Endodermal cell (in vitro differentiated cells): ENCODE measurements around the gene ARHGAP42. TPM values are rescaled to one million over a fixed set of nuclear protein-coding genes. Genes with fewer than 3 reads are reported as not detected.

Experiments
- DNase-seq: peaks from one replicate; pipeline ENCODE4 v3.0.0-alpha.2; 2017
- H3K27ac ChIP-seq: 2 replicates; pipeline ENCODE4 v1.5.1; 2013; ENCODE audit warnings: mild to moderate bottlenecking, low read depth, low read length, moderate library complexity
- H3K27me3 ChIP-seq: 2 replicates; pipeline ENCODE4 v1.6.1; 2013; ENCODE audit warnings: mild to moderate bottlenecking, low read length, moderate library complexity; ENCODE audit not compliant: insufficient read depth, control insufficient read depth, poor library complexity, severe bottlenecking
- H3K36me3 ChIP-seq: 2 replicates; pipeline ENCODE4 v1.7.0; 2013; ENCODE audit warnings: mild to moderate bottlenecking, low read length, moderate library complexity; ENCODE audit not compliant: control insufficient read depth, insufficient read depth
- H3K4me1 ChIP-seq: one replicate; pipeline ENCODE4 v1.7.0; 2013; ENCODE audit warnings: low read length; ENCODE audit not compliant: control insufficient read depth, insufficient read depth
- H3K4me3 ChIP-seq: 2 replicates; pipeline ENCODE4 v1.5.1; 2013; ENCODE audit warnings: mild to moderate bottlenecking, low read length, moderate library complexity
- H3K9ac ChIP-seq: 2 replicates; pipeline ENCODE4 v1.6.1; 2013; ENCODE audit warnings: mild to moderate bottlenecking, low read length, moderate library complexity; ENCODE audit not compliant: poor library complexity, severe bottlenecking; ENCODE audit errors: extremely low read depth
- H3K9me3 ChIP-seq: 2 replicates; pipeline ENCODE4 v1.6.1; 2013; ENCODE audit warnings: mild to moderate bottlenecking, low read length, moderate library complexity; ENCODE audit not compliant: control insufficient read depth
- H3K27ac Mint-ChIP-seq: 2 replicates; pipeline ENCODE4 v1.8.0; 2020; ENCODE audit warnings: mixed read lengths
- H3K27me3 Mint-ChIP-seq: 2 replicates; pipeline ENCODE4 v1.8.0; 2021; ENCODE audit warnings: mild to moderate bottlenecking, mixed read lengths; ENCODE audit not compliant: insufficient read depth
- H3K36me3 Mint-ChIP-seq: 2 replicates; pipeline ENCODE4 v1.8.0; 2020; ENCODE audit warnings: low read depth, mixed read lengths
- H3K4me1 Mint-ChIP-seq: 2 replicates; pipeline ENCODE4 v1.8.0; 2020; ENCODE audit warnings: mixed read lengths
- H3K4me3 Mint-ChIP-seq: 2 replicates; pipeline ENCODE4 v1.8.0; 2020; ENCODE audit warnings: mild to moderate bottlenecking, moderate library complexity, mixed read lengths
- H3K9me3 Mint-ChIP-seq: 2 replicates; pipeline ENCODE4 v1.8.0; 2020; ENCODE audit warnings: mild to moderate bottlenecking, mixed read lengths
- WGBS, 2 experiments: methylation state at CpG; one replicate each; pipeline versions ENCODE4 v1.1.5 to v1.1.7; 2013; ENCODE audit warnings: missing lambda C conversion rate in 2 of 2, mixed read lengths in 1 of 2; ENCODE audit not compliant: insufficient coverage in 1 of 2, insufficient read length in 1 of 2; 5-methylcytosine and 5-hydroxymethylcytosine counted together
- total RNA-seq, 2 donors: library from RNA; stranded (reverse); fragmentation: NEBNext Ultra II Directional in 1 of 2; extraction: Animal tissue kit (Norgen Biotek cat#: 25700) in 1 of 2; gene quantifications; 2 replicates in 1 of 2; 3 replicates in 1 of 2; pipeline ENCODE4 v1.2.1, GENCODE V29; 2021
- TF ChIP-seq, protein P1 (sequence below): fragments of 200-600 bp; sonication (generic); conservative IDR thresholded peaks from 2 replicates; pipeline ENCODE4 v1.5.0; 2021; ENCODE audit warnings: antibody characterized with exemption, mild to moderate bottlenecking

ARHGAP42 gene
- total RNA-seq, 2 donors from 2014 or later, result 164 to 176 TPM

DNA sequence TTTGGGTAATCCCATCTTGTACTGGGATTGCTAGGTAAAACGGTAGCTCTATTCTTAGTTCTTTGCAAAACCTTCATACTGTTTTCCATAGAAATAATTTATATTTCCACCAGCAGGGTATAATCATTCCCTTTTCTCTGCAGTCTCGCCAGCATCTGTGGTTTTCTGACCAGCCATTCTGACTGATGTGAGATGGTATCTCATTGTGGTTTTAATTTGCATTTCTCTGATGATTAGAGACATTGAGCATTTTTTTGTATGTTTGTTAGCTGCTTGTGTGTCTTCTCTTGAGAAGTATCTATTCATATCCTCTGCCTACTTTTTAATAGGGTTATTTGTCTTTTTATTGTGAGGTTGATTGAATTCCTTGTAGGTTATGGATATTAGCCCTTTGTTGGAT, 221.7 kb downstream of the ARHGAP42 start:
- H3K9me3 ChIP-seq, result no peaks in the 10 kb centered on the region
- no peak overlapping the region for H3K4me3 ChIP-seq
- no peaks in the 10 kb centered on the region for H3K4me1 ChIP-seq
- peaks cover 31% of the 10 kb centered on the region for H3K36me3 ChIP-seq
- DNase-seq, result no peak
- no peaks in the 10 kb centered on the region for H3K27me3 Mint-ChIP-seq
- no peak overlapping the region for H3K4me3 Mint-ChIP-seq
- no peaks in the 10 kb centered on the region for H3K4me1 Mint-ChIP-seq
- H3K27ac Mint-ChIP-seq, result no peak overlapping the region
- WGBS, 2 experiments, result 80 to 100% methylated on average over 1 to 2 of the region's 2 CpGs
- H3K9me3 Mint-ChIP-seq, result no peaks in the 10 kb centered on the region
- TF ChIP-seq, protein P1, sequence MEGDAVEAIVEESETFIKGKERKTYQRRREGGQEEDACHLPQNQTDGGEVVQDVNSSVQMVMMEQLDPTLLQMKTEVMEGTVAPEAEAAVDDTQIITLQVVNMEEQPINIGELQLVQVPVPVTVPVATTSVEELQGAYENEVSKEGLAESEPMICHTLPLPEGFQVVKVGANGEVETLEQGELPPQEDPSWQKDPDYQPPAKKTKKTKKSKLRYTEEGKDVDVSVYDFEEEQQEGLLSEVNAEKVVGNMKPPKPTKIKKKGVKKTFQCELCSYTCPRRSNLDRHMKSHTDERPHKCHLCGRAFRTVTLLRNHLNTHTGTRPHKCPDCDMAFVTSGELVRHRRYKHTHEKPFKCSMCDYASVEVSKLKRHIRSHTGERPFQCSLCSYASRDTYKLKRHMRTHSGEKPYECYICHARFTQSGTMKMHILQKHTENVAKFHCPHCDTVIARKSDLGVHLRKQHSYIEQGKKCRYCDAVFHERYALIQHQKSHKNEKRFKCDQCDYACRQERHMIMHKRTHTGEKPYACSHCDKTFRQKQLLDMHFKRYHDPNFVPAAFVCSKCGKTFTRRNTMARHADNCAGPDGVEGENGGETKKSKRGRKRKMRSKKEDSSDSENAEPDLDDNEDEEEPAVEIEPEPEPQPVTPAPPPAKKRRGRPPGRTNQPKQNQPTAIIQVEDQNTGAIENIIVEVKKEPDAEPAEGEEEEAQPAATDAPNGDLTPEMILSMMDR, result no peak
- H3K27ac ChIP-seq, result no peak overlapping the region
- H3K9ac ChIP-seq, result no peak overlapping the region
- H3K27me3 ChIP-seq, result no peaks in the 10 kb centered on the region
- peaks cover 37% of the 10 kb centered on the region for H3K36me3 Mint-ChIP-seq

DNA sequence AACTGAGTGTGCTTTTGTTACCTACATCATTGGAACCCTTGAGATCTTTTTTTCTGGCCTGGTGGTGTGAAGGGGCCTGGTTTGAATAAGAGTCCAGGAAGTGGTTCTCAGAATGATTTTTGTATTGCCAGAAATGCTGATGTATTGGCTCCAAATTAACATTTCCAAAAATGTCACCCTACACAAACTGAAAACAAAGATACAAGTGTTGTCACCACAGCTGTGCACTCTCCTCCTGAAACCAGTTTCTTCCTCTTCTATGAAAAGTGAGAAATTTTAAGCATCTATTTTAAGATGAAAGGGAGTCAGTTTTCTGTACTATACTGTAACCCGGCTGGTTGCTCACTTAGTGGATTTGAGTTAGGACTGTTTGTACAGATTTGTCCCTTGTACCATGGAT, 223.7 kb downstream of the ARHGAP42 start:
- 95% methylated on average over 1 of the region's 1 CpG; no CpG with 5 or more reads in 1 of the 2 experiments for WGBS, 2 experiments
- no peaks in the 10 kb centered on the region for H3K4me1 Mint-ChIP-seq
- DNase-seq, result no peak
- H3K27me3 Mint-ChIP-seq, result no peaks in the 10 kb centered on the region
- TF ChIP-seq, protein P1, result no peak
- peaks cover 42% of the 10 kb centered on the region for H3K36me3 Mint-ChIP-seq
- Histone ChIP-seq H3K9me3 (no peaks in the 10 kb centered on the region), H3K27me3 (no peaks in the 10 kb centered on the region), H3K4me3 (no peak overlapping the region), H3K36me3 (peaks cover 49% of the 10 kb centered on the region), H3K9ac (no peak overlapping the region), H3K27ac (no peak overlapping the region), H3K4me1 (no peaks in the 10 kb centered on the region)
- no peaks in the 10 kb centered on the region for H3K9me3 Mint-ChIP-seq
- no peak overlapping the region for H3K27ac Mint-ChIP-seq
- no peak overlapping the region for H3K4me3 Mint-ChIP-seq

DNA sequence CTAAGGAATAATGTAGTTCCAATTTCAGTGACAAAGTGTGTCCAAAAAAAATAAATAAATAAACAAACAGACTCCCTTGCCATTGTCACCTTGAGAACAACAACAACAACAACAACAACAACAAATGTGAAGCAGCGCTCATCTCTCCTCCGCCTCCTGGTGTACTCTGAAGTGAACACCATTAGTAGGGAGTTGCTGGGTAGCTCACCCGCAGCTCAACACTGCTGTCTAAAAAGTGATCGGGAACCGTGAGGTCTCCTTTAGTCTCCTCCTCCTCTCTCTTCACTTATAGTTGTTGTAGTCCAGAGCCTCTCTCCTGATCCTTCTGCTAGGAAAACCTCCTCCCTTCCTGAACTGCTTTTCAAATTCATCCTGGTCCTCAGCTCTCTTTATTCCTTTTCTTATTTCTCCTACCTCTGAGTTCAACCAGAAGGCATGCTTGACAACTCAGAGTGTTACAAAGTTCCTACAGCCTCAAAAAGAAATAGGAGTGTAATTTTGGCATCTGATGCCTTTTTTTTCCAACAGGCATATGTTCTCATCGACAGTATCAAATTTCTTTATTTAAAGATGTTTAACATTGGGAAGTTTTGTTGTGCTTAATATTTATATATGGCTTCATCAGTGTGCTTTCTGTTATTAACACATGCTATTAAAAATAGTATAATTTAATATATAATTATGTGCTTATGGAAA, 227.5 kb downstream of the ARHGAP42 start:
- no peak overlapping the region for H3K4me3 ChIP-seq
- no peaks in the 10 kb centered on the region for H3K9me3 Mint-ChIP-seq
- peaks cover 5% of the 10 kb centered on the region for H3K4me1 Mint-ChIP-seq
- TF ChIP-seq, protein P1, result peak; percentile 40
- 92 to 100% methylated on average over 2 to 6 of the region's 6 CpGs for WGBS, 2 experiments
- H3K27me3 Mint-ChIP-seq, result no peaks in the 10 kb centered on the region
- H3K9me3 ChIP-seq, result no peaks in the 10 kb centered on the region
- no peak for DNase-seq
- peaks cover 51% of the 10 kb centered on the region for H3K36me3 ChIP-seq
- no peak overlapping the region for H3K9ac ChIP-seq
- peaks cover 37% of the 10 kb centered on the region for H3K36me3 Mint-ChIP-seq
- no peak overlapping the region for H3K4me3 Mint-ChIP-seq
- H3K27ac Mint-ChIP-seq, result peak overlapping the region; percentile 6
- no peaks in the 10 kb centered on the region for H3K27me3 ChIP-seq
- H3K27ac ChIP-seq, result no peak overlapping the region
- H3K4me1 ChIP-seq, result no peaks in the 10 kb centered on the region
